H1 (cell line): Measurements from ENCODE around the gene CASP5. TPM values are rescaled to one million over a fixed set of nuclear protein-coding genes. Genes with fewer than 3 reads are reported as not detected.

Experiments used
- BCL11A ChIP-seq, 2 experiments: IDR thresholded peaks; one replicate each; pipeline ENCODE4 v1.6.1; 2011; ENCODE audit warnings: low read depth in 2 of 2, low read length in 2 of 2, mild to moderate bottlenecking in 2 of 2
- CHD7 ChIP-seq: fragments of 300-600 bp; sonication (generic); IDR thresholded peaks from 2 replicates; pipeline ENCODE4 v1.7.1; 2012; ENCODE audit warnings: low read length, moderate library complexity, mild to moderate bottlenecking, inconsistent platforms; ENCODE audit not compliant: insufficient replicate concordance
- CREB1 ChIP-seq: IDR thresholded peaks from 2 replicates; pipeline ENCODE4 v1.6.1; 2012; ENCODE audit warnings: inconsistent platforms
- E2F6 ChIP-seq: IDR thresholded peaks from 2 replicates; pipeline ENCODE4 v1.6.1; 2012; ENCODE audit warnings: inconsistent platforms
- RNF2 ChIP-seq: fragments of 200-900, 300-1000 bp; sonication (generic); IDR thresholded peaks from 2 replicates; pipeline ENCODE4 v1.7.1; 2016; ENCODE audit warnings: borderline replicate concordance, low read depth, mild to moderate bottlenecking, antibody characterized with exemption, low read length; ENCODE audit not compliant: poor library complexity, severe bottlenecking; ENCODE audit errors: missing control alignments
- SIN3A ChIP-seq, 2 experiments: IDR thresholded peaks in 1 of 2; conservative IDR thresholded peaks in 1 of 2; 2 replicates each; pipeline ENCODE4 v1.6.1; 2011 to 2012; ENCODE audit warnings: low read length in 2 of 2, improper control_type of control experiment in 1 of 2, low read depth in 1 of 2, mild to moderate bottlenecking in 1 of 2
- YY1 ChIP-seq: IDR thresholded peaks from 2 replicates; pipeline ENCODE4 v1.6.1; 2011; ENCODE audit warnings: low read depth, mild to moderate bottlenecking, low read length
- polyA plus RNA-seq, 7 experiments: library from polyadenylated mRNA; depleted of rRNA in 3 of 7; stranded (reverse) in 5 of 7; unstranded in 2 of 7; fragments of >200 nt in 5 of 7; fragments of 200-250 nt in 2 of 7; gene quantifications; 1 replicate in 5 of 7; 2 replicates in 1 of 7; 4 replicates in 1 of 7; pipeline versions ENCODE4 v1.2.1 to v1.2.3, GENCODE V29; 2011 to 2013; ENCODE audit warnings: missing spikeins in 2 of 7, mixed read lengths in 2 of 7
- total RNA-seq: library from RNA; stranded (reverse); fragmentation: NEBNext Ultra II Directional; extraction: Animal tissue kit (Norgen Biotek cat#: 25700); gene quantifications from 2 replicates; pipeline ENCODE4 v1.2.1, GENCODE V29; 2021
- TF ChIP-seq, protein P1 (sequence below), 3 experiments: IDR thresholded peaks; 1 replicate in 2 of 3; 2 replicates in 1 of 3; pipeline versions ENCODE4 v1.5.1 to v1.6.1; 2011; ENCODE audit warnings: low read length in 3 of 3, mild to moderate bottlenecking in 3 of 3, inconsistent platforms in 2 of 3, low read depth in 1 of 3, moderate library complexity in 1 of 3; ENCODE audit not compliant: insufficient read depth in 1 of 3; ENCODE audit errors: control extremely low read depth in 1 of 3

Gene CASP5
- total and polyA plus RNA-seq, 2 of the 8 experiments (the other 6 are each of a cell fraction or from before 2014, with no cell fraction given): not detected

- TF ChIP-seq CHD7 (no peak), YY1 (no peak), CREB1 (no peak), RNF2 (no peak), BCL11A (IDR thresholded peaks at IDR 0.05; ENCODE audit: low read depth in 2 of 2, low read length in 2 of 2) (no peak), E2F6 (no peak), SIN3A (conservative IDR thresholded peaks at IDR 0.05 in 1 of 2, IDR thresholded peaks at IDR 0.05 in 1 of 2; ENCODE audit: low read depth in 1 of 2, low read length in 2 of 2) (no peak)
- TF ChIP-seq, protein P1, sequence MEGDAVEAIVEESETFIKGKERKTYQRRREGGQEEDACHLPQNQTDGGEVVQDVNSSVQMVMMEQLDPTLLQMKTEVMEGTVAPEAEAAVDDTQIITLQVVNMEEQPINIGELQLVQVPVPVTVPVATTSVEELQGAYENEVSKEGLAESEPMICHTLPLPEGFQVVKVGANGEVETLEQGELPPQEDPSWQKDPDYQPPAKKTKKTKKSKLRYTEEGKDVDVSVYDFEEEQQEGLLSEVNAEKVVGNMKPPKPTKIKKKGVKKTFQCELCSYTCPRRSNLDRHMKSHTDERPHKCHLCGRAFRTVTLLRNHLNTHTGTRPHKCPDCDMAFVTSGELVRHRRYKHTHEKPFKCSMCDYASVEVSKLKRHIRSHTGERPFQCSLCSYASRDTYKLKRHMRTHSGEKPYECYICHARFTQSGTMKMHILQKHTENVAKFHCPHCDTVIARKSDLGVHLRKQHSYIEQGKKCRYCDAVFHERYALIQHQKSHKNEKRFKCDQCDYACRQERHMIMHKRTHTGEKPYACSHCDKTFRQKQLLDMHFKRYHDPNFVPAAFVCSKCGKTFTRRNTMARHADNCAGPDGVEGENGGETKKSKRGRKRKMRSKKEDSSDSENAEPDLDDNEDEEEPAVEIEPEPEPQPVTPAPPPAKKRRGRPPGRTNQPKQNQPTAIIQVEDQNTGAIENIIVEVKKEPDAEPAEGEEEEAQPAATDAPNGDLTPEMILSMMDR (IDR thresholded peaks at IDR 0.05; ENCODE audit: control extremely low read depth in 1 of 3, insufficient read depth in 1 of 3, low read depth in 1 of 3, low read length in 3 of 3): no peak
Observed at GRCh38 chr11:105070306-105070705, 47.3 kb upstream of the CASP5 start (continued).
